Measurements from ENCODE around the gene SLC2A13.

Gene SLC2A13

DNA sequence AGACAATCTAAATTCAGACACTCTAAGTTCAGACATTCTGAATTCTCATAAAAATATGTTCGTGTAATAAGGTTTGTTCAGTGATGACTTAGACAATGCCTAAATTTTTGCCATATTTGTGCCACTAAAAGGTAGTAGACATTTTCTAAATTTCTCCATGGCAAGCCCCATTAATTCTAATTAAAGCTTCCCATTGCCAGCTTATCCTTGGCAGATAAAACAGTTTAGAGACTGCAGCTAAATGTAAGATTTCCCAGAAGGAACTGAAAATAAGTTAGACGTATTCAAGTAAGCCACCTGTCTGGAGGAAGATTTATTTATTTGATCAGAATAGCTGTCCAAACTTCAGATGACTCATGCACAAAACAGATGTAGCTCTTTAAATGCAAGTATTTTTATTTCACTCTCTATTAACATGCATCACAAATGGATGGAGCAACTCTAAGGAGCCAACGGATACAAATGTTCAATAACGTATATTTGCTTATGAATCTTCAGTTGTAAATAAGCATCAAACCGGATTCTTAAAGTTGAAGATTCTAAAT, 130.4 kb downstream of the SLC2A13 start:
- TF ChIP-seq NFIC (IDR thresholded peaks at IDR 0.05) (no peak), YY1 (IDR thresholded peaks at IDR 0.05; ENCODE audit: low read depth) (no peak), TAF1 (IDR thresholded peaks at IDR 0.05; ENCODE audit: low read depth) (no peak), FOXM1 (IDR thresholded peaks at IDR 0.05; ENCODE audit: borderline replicate concordance, low read depth) (no peak), EGR1 (IDR thresholded peaks at IDR 0.05) (no peak), TEAD4 (IDR thresholded peaks at IDR 0.05) (no peak), CREB1 (IDR thresholded peaks at IDR 0.05; ENCODE audit: low read depth) (no peak), ZBTB7A (IDR thresholded peaks at IDR 0.05; ENCODE audit: low read depth) (no peak), EP300 (IDR thresholded peaks at IDR 0.05; ENCODE audit: borderline replicate concordance) (no peak), CEBPB (IDR thresholded peaks at IDR 0.05) (no peak), TCF12 (IDR thresholded peaks at IDR 0.05; ENCODE audit: low read depth) (no peak), RAD21 (IDR thresholded peaks at IDR 0.05; ENCODE audit: low read depth) (no peak)
- TF ChIP-seq, protein P1, sequence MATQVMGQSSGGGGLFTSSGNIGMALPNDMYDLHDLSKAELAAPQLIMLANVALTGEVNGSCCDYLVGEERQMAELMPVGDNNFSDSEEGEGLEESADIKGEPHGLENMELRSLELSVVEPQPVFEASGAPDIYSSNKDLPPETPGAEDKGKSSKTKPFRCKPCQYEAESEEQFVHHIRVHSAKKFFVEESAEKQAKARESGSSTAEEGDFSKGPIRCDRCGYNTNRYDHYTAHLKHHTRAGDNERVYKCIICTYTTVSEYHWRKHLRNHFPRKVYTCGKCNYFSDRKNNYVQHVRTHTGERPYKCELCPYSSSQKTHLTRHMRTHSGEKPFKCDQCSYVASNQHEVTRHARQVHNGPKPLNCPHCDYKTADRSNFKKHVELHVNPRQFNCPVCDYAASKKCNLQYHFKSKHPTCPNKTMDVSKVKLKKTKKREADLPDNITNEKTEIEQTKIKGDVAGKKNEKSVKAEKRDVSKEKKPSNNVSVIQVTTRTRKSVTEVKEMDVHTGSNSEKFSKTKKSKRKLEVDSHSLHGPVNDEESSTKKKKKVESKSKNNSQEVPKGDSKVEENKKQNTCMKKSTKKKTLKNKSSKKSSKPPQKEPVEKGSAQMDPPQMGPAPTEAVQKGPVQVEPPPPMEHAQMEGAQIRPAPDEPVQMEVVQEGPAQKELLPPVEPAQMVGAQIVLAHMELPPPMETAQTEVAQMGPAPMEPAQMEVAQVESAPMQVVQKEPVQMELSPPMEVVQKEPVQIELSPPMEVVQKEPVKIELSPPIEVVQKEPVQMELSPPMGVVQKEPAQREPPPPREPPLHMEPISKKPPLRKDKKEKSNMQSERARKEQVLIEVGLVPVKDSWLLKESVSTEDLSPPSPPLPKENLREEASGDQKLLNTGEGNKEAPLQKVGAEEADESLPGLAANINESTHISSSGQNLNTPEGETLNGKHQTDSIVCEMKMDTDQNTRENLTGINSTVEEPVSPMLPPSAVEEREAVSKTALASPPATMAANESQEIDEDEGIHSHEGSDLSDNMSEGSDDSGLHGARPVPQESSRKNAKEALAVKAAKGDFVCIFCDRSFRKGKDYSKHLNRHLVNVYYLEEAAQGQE (IDR thresholded peaks at IDR 0.05; ENCODE audit: low read depth) = no peak
- TF ChIP-seq, protein P2, sequence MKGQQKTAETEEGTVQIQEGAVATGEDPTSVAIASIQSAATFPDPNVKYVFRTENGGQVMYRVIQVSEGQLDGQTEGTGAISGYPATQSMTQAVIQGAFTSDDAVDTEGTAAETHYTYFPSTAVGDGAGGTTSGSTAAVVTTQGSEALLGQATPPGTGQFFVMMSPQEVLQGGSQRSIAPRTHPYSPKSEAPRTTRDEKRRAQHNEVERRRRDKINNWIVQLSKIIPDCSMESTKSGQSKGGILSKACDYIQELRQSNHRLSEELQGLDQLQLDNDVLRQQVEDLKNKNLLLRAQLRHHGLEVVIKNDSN (IDR thresholded peaks at IDR 0.05) = no peak
- TF ChIP-seq, protein P3, sequence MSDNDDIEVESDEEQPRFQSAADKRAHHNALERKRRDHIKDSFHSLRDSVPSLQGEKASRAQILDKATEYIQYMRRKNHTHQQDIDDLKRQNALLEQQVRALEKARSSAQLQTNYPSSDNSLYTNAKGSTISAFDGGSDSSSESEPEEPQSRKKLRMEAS (IDR thresholded peaks at IDR 0.05) = no peak

DNA sequence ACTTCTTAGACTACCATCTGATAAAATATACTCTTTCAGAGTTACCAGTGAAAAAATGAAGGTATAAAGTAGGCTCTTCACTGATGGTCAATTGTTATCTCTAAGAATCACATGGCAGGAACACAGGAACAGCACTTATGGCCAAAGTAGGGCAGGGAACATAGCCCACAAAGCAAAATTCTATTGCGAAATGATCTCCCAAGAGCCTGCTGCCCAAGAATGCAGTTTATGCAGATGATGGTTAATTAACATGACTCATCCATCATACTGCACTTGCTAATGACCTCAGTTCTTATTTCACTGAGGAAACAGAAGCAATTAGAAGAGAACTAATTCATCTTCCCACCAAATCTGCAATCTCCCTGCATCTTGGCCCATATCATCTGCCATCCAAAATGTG, 133.8 kb downstream of the SLC2A13 start:
- TF ChIP-seq CEBPB (IDR thresholded peaks at IDR 0.05) (peak; percentile 68), RAD21 (IDR thresholded peaks at IDR 0.05; ENCODE audit: low read depth) (no peak), YY1 (IDR thresholded peaks at IDR 0.05; ENCODE audit: low read depth) (no peak), EGR1 (IDR thresholded peaks at IDR 0.05) (no peak), FOXM1 (IDR thresholded peaks at IDR 0.05; ENCODE audit: borderline replicate concordance, low read depth) (no peak), TCF12 (IDR thresholded peaks at IDR 0.05; ENCODE audit: low read depth) (no peak), TAF1 (IDR thresholded peaks at IDR 0.05; ENCODE audit: low read depth) (no peak), CREB1 (IDR thresholded peaks at IDR 0.05; ENCODE audit: low read depth) (no peak)

DNA sequence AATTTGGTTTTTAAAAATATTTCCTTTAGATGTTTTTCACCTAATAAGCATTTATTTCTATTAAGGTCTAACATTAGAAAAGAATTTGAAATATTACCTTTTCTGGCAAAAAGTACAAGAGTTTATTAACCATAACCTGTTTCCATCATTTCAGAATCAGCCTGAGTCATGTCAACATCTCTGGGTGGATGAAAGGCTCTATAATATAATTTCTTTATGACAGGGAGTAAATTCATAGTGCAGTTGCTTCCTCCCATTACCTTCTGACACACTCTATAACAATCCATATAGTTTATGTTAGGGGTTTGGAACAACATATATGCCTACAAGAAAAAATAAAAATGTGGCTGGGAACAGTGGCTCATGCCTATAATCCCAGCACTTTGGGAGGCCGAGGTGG, 134.5 kb downstream of the SLC2A13 start:
- TF ChIP-seq CEBPB (IDR thresholded peaks at IDR 0.05) (no peak), TAF1 (IDR thresholded peaks at IDR 0.05; ENCODE audit: low read depth) (no peak), CREB1 (IDR thresholded peaks at IDR 0.05; ENCODE audit: low read depth) (no peak), TCF12 (IDR thresholded peaks at IDR 0.05; ENCODE audit: low read depth) (no peak), RAD21 (IDR thresholded peaks at IDR 0.05; ENCODE audit: low read depth) (no peak), EGR1 (IDR thresholded peaks at IDR 0.05) (no peak), YY1 (IDR thresholded peaks at IDR 0.05; ENCODE audit: low read depth) (no peak), TEAD4 (IDR thresholded peaks at IDR 0.05) (no peak), ZBTB7A (IDR thresholded peaks at IDR 0.05; ENCODE audit: low read depth) (no peak)
- TF ChIP-seq, protein P1 (IDR thresholded peaks at IDR 0.05; ENCODE audit: low read depth) = no peak
- TF ChIP-seq, protein P3 (IDR thresholded peaks at IDR 0.05) = no peak

DNA sequence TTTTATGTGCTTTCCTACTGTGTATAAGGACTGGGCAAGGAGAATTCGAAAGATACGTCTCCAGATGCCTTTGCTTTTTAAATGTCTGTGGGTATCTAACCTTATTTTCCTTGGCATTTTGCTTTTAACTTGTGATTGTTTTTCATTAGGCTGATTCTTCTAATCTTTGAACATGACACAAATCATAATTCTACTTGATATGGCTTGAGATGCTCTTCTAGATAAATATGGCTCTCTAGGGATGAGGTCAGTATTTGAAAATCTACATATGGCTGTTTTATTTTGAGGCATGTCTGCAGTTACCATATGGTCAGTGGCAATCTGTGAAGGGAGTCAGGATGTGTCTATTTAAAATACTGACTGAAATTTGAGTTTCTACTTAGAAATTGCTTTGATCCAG, 139.2 kb downstream of the SLC2A13 start:
- TF ChIP-seq, protein P2 (IDR thresholded peaks at IDR 0.05) = no peak
- TF ChIP-seq TEAD4 (IDR thresholded peaks at IDR 0.05) = no peak
- no peak for TF ChIP-seq CREB1 (IDR thresholded peaks at IDR 0.05; ENCODE audit: low read depth)
- no peak for TF ChIP-seq CEBPB (IDR thresholded peaks at IDR 0.05)
- no peak for TF ChIP-seq EGR1 (IDR thresholded peaks at IDR 0.05)
- TF ChIP-seq RAD21 (IDR thresholded peaks at IDR 0.05; ENCODE audit: low read depth) = no peak
- TF ChIP-seq, protein P1 (IDR thresholded peaks at IDR 0.05; ENCODE audit: low read depth) = no peak
- no peak for TF ChIP-seq TCF12 (IDR thresholded peaks at IDR 0.05; ENCODE audit: low read depth)
- no peak for TF ChIP-seq NFIC (IDR thresholded peaks at IDR 0.05)
